GM10847 (cell line): ENCODE results near the gene TMEM33.

Experiments
- POLR2A ChIP-seq: IDR thresholded peaks from 2 replicates; pipeline ENCODE4 v1.6.1; 2011; ENCODE audit not compliant: insufficient read length; ENCODE audit errors: extremely low read depth

Gene TMEM33

DNA sequence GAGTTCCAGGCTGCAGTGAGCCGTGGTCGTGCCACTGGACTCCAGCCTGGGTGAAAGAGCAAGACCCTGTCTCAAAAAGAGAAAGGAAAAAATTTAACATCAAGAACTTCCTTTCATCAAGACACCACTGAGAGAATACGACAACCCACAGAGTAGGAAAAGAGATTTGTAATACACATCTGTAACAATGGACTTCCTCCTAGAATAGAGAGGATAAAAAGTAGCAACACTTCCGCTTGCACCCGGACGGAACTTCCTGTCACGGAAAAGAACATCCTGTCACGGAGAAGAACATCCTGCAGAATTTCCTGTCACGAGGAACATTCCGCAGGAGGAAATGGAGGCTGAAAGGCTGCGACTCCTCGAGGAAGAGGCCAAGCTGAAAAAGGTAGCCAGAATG, 46.2 kb downstream of the TMEM33 start, which contains the start of gene DCAF4L1:
Gene DCAF4L1 (plus strand): TSS at position 301 of the 400 bp plus-strand sequence. CDS start 37 bp downstream, at position 338.
- no peak for TF ChIP-seq POLR2A

DNA sequence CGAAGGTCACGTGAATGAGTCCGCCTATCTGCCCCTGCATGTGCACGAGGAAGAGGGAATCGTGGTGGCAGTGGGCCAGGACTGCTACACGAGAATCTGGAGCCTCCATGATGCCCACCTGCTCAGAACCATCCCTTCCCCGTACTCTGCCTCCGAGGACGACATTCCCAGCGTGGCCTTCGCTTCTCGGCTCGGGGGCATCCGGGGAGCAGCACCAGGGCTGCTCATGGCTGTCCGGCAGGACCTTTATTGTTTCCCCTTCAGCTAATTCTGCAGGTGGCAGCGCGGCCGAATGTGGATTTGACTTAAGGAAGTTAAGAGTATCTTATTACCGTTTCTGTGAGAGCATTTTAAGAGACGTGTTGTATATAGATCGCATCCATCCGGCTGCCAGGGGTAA, 47.5 kb downstream of the TMEM33 start:
- TF ChIP-seq POLR2A, result no peak

DNA sequence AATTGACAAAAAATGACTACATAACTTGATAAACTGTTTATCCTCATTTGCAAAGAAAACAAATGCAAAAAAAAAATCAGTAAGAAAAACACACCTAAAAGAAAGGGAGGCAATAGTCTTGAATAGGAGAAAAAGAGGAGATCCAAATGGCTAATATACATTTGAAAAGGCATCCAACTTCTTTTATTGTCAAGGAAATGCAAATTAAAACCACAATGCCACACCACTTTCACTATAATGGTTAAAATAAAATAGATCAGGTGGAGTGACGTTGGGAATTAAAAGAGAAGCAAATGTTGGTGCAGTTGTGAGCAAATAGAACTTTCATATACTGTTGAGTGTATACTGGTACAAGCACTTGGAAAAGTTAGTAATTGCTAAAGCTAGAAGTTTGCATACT, 49.9 kb downstream of the TMEM33 start:
- TF ChIP-seq POLR2A, result no peak

- TF ChIP-seq POLR2A, result no peak
Measured at GRCh38 chr4:41989994-41990364, 54.8 kb downstream of the TMEM33 start.

DNA sequence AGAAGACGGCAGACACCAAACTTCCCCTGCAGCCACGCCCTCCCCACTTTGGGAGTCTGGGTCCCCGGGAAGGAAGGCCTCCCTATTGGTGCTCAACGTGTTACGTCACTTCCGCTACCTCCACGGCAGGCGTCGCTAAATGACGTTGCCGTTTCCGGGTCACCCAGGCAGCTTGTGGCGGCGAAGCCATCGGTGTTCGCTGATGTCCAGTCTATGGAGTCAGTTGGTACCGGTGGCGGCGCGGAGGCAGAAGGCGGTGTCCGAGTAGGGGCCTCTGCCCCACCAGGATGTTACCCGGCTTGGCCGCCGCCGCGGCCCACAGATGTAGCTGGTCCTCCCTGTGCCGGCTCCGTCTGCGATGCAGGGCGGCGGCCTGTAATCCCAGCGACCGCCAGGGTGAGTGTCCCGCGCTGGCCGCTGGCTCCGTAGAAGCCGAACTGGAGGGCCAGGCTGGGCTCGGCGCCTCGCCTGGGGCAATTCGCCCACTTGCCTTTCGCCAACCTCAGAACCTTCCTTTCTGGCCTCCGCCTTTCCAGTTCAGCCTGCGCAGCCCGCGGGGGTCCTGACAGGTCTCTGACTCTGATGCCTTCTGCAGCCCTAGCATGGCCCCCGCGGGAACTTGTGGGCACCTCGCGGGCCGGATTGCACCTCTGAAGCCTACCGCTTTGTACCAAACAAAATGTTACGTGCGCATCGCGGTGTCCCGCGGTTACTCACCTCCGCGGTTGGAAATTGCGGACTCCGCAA, 55.3 kb downstream of the TMEM33 start, which contains the start of gene SLC30A9:
Gene SLC30A9 (plus strand): TSS at position 166 of the 747 bp plus-strand sequence. CDS start 122 bp downstream, at position 288.
- TF ChIP-seq POLR2A, result peak; percentile 87

DNA sequence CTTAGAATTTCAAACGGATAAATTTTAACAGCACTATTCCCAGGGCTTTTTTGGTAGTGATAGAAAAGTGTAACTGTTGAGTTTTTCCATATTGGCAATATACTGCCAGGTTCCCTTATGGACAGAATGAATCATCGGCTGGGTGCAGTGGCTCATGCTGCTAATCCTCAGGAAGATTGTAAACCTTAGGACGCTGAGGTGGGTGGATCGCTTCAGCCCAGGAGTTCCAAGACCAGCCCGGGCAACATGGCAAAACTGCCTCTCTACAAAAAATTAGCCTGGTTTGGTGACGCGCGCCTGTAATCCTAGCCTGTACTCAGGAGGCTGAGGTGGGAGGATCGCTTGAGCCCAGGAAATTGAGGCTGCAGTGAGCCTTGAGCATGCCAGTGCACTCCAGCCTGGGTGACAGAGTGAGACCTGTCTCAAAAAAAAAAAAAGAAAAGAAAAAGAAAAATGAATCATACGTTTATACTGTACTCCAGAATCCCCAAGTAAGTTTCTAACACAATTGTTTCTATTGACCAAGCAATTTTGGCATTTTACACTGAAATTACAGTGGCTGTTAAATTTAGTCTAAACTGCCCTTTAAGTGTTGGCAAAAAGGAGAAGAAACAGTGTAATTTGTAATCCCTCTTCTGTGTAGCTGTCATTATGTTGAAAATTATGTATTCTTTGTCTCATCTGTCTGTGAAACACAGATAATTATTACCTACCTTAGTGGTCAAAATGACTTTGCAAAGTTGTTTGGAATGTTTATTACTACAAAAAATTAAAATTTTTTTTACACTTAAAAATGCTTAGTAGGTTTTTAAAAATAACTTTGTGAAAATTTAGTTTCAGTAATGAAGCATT, 56.9 kb downstream of the TMEM33 start:
- no peak for TF ChIP-seq POLR2A

GRCh38 chr4:41992967-41993857, 58.0 kb downstream of the TMEM33 start:
- TF ChIP-seq POLR2A, result no peak

- no peak for TF ChIP-seq POLR2A
Measured at GRCh38 chr4:41994461-41994985, 59.3 kb downstream of the TMEM33 start.

GRCh38 chr4:41998019-41998418, 62.8 kb downstream of the TMEM33 start:
- no peak for TF ChIP-seq POLR2A

GRCh38 chr4:41999321-41999720, 64.1 kb downstream of the TMEM33 start:
- TF ChIP-seq POLR2A, result no peak

GRCh38 chr4:42008011-42008786, 73.0 kb downstream of the TMEM33 start:
- no peak for TF ChIP-seq POLR2A
